Measurements from ENCODE around the gene PPM1E. TPM values are rescaled to one million over a fixed set of nuclear protein-coding genes. Genes with fewer than 3 reads are reported as not detected.
A peak's percentile ranks its signal among the peaks of the same experiment; 100 is the strongest.

PPM1E gene
- total RNA-seq, 4 donors from 2014 or later: under 0.01 to 0.23 TPM; not detected in 2

DNA sequence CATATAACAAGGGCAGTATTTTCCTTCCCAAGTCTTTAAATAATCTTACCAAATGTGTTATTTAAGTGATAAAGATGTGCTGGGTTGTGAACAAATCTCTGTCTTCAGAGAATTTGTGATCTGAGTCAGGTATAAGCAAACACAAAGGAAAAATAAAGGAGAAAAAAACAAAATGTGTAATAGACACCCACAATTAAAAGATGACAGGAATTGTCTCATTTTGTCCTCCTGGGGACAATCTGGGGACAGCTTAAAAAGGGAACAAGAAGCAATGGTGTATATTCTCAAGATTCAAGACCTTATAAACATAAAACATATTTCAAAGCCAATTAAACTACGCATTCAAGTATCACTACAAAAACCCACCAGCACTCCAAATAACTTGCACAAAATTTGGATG is 243.8 kb downstream of the PPM1E start:
- Histone ChIP-seq H3K4me3 (no peak overlapping the region), H3K27me3 (no peaks in the 10 kb centered on the region), H3K4me1 (peaks cover 0 to 3% (median 0%) of the 10 kb centered on the region in 3 donors), H3K9me3 (no peaks in the 10 kb centered on the region), H3K27ac (no peak overlapping the region), H3K36me3 (peaks cover 0 to 60% (median 7%) of the 10 kb centered on the region in 3 donors)
- no peak for TF ChIP-seq POLR2A (IDR thresholded peaks at IDR 0.05)
- TF ChIP-seq CTCF (IDR thresholded peaks at IDR 0.05): no peak
- WGBS, 2 donors: 92 to 100% methylated on average over 1 of the region's 1 CpG
- no peak for DNase-seq
- intact Hi-C loops (cut with DNase I): no loop called here

DNA sequence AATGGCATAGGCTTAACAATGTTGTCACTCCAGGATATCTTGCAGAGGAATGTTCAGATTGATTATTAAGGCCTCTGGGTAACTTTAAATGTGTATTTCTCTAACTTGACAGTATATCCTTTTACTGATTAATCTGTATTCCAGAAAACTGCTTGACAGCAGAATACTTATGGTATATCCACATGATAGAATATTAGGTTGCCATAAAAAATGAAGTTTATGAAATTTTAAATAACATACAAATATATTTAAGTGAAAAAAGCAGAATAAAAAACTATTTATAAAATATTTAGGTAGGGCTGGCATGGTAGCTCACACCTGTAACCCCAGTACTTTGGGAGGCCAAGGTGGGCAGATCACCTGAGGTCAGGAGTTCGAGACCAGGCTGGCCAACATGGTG is 244.4 kb downstream of the PPM1E start:
- TF ChIP-seq CTCF (IDR thresholded peaks at IDR 0.05): no peak
- TF ChIP-seq POLR2A (IDR thresholded peaks at IDR 0.05): no peak
- Histone ChIP-seq H3K4me3 (no peak overlapping the region), H3K27ac (no peak overlapping the region), H3K4me1 (peaks cover 0 to 3% (median 0%) of the 10 kb centered on the region in 3 donors), H3K9me3 (no peaks in the 10 kb centered on the region), H3K36me3 (peaks cover 0 to 60% (median 7%) of the 10 kb centered on the region in 3 donors), H3K27me3 (no peaks in the 10 kb centered on the region)
- intact Hi-C loops (cut with DNase I): loop anchor here (10.0 kb wide), 2 partner anchors 295 to 475 kb away; no protein-coding TSS in a partner anchor
- DNase-seq: no peak
- WGBS, 2 donors: 92 to 100% methylated on average over 1 of the region's 1 CpG

DNA sequence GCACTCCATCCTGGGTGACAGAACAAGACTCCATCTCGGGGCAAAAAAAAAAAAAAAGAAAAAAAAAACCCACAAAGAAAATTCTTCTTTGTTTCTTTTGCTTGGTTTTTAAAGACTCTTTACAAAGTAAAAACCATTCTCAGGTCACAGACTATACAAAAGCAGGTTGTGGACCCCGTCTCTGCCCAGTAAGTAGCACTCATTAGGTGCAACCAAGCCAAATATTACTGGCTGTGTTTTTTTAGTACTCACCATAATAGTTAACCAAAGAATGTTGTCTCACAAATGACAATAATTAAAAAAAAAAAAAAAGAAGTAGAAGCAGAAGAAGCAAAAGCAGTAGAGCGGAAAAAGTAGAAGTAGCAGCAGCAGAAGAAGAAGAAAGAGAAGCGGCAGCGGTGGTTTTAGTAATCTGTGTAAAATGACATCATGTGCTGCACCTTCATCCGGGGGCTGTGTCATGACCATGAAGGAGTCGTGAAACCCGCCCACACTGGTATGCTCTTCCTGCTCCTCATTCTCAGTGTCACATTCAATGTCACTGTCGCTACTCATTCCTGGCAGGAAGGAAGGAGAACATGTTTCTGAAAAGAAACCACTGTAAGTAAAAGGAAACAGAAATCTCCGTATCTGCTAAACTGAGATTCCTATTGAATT is 245.6 kb downstream of the PPM1E start:
- DNase-seq: peak; percentile 38
- Histone ChIP-seq H3K27me3 (no peaks in the 10 kb centered on the region), H3K4me1 (peaks cover 0 to 3% (median 0%) of the 10 kb centered on the region in 3 donors), H3K27ac (peak overlapping the region in 1 of 4 donors; percentile 48), H3K4me3 (peak overlapping the region in 1 of 4 donors; percentile 25), H3K9me3 (no peaks in the 10 kb centered on the region), H3K36me3 (peaks cover 0 to 56% (median 7%) of the 10 kb centered on the region in 3 donors)
- no peak for TF ChIP-seq POLR2A (IDR thresholded peaks at IDR 0.05)
- TF ChIP-seq CTCF (IDR thresholded peaks at IDR 0.05): no peak
- intact Hi-C loops (cut with DNase I): loop anchor here (10.0 kb wide), 2 partner anchors 296 to 476 kb away; no protein-coding TSS in a partner anchor
- WGBS, 2 donors: 48 to 69% methylated on average over 10 of the region's 10 CpGs

- no peak overlapping the region for H3K27ac ChIP-seq
Measured at GRCh38 chr17:59002126-59002525, 246.5 kb downstream of the PPM1E start.

More at GRCh38 chr17:59002126-59002525, 246.5 kb downstream of the PPM1E start:
- H3K4me1 ChIP-seq: peaks cover 0 to 3% (median 0%) of the 10 kb centered on the region in 3 donors
- 86 to 89% methylated on average over 3 of the region's 3 CpGs for WGBS, 2 donors
- H3K36me3 ChIP-seq: peaks cover 0 to 54% (median 7%) of the 10 kb centered on the region in 3 donors
- DNase-seq: no peak
- no peaks in the 10 kb centered on the region for H3K9me3 ChIP-seq
- TF ChIP-seq CTCF (IDR thresholded peaks at IDR 0.05) (no peak), POLR2A (IDR thresholded peaks at IDR 0.05) (no peak)
- intact Hi-C loops (cut with DNase I): loop anchor here (10.0 kb wide), 2 partner anchors 297 to 477 kb away; no protein-coding TSS in a partner anchor
- H3K4me3 ChIP-seq: no peak overlapping the region
- no peaks in the 10 kb centered on the region for H3K27me3 ChIP-seq

Data from esophagus squamous epithelium (tissue), 5 donors.